ENCODE results near the gene AFF1.
A peak's percentile ranks its signal among the peaks of the same experiment; 100 is the strongest.

AFF1 gene

DNA sequence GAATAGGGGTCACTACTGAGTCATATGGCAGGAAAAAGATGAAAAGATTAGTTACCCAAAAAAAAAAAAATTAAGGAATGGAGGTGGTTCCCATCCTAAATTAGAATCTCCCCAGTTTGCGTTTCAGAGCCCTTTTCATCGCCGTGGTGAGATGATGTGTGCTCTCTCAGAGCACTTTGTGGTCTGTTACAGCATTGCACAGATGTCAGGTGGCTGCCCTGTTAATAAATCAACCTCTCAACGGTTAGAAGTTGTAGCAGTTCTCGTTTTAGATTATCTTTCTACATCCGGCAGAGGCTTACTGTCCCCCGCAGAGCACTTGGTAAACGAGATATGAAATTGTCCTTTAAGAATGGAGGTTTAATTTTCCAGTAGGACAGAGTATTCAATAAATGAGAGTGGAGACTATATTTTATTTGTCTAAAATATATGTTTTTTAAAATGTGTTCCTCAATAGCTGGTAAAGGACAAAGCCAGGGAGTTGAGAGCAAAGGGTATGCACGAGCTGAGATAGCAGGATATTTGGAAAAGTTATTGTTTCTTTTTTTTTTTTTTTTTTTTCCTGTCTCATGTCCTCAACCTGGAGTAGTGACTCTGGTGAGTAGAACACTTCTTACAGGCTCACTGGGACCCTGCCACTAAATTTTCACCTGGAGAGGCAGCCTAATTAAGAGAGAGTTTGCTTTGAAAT lies 26.9 kb downstream of the AFF1 start:
- peak; percentile 63 for DNase-seq (ENCODE audit: low spot score)
- in situ Hi-C loops (cut with MboI; ENCODE audit: low sequenced_read_pairs, unreplicated experiment) = no loop called here
- TF ChIP-seq, protein P1, sequence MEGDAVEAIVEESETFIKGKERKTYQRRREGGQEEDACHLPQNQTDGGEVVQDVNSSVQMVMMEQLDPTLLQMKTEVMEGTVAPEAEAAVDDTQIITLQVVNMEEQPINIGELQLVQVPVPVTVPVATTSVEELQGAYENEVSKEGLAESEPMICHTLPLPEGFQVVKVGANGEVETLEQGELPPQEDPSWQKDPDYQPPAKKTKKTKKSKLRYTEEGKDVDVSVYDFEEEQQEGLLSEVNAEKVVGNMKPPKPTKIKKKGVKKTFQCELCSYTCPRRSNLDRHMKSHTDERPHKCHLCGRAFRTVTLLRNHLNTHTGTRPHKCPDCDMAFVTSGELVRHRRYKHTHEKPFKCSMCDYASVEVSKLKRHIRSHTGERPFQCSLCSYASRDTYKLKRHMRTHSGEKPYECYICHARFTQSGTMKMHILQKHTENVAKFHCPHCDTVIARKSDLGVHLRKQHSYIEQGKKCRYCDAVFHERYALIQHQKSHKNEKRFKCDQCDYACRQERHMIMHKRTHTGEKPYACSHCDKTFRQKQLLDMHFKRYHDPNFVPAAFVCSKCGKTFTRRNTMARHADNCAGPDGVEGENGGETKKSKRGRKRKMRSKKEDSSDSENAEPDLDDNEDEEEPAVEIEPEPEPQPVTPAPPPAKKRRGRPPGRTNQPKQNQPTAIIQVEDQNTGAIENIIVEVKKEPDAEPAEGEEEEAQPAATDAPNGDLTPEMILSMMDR (IDR thresholded peaks at IDR 0.05; ENCODE audit: borderline replicate concordance, control extremely low read depth, extremely low read depth, insufficient read depth, missing control alignments) = no peak

DNA sequence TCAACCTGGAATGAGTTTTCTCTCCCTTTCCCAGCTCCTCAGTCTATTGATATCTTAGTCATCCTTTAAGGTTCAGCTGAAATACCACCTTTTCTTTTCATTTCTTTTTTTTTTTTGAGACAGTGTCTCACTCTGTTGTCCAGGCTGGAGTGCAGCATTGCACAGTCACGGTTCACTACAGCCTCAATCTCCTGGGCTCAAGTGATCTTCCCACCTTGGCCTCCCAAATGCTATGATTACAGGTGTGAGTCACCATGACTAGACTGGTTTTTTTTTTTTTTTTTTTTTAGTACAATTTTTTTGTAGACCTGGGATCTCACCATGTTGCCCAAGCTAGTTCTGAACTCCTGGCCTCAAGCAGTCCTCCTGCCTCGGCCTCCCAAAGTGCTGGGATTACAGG lies 28.9 kb downstream of the AFF1 start:
- in situ Hi-C loops (cut with MboI; ENCODE audit: low sequenced_read_pairs, unreplicated experiment) = no loop called here
- no peak for DNase-seq (ENCODE audit: low spot score)
- TF ChIP-seq, protein P1 (IDR thresholded peaks at IDR 0.05; ENCODE audit: borderline replicate concordance, control extremely low read depth, extremely low read depth, insufficient read depth, missing control alignments) = no peak

DNA sequence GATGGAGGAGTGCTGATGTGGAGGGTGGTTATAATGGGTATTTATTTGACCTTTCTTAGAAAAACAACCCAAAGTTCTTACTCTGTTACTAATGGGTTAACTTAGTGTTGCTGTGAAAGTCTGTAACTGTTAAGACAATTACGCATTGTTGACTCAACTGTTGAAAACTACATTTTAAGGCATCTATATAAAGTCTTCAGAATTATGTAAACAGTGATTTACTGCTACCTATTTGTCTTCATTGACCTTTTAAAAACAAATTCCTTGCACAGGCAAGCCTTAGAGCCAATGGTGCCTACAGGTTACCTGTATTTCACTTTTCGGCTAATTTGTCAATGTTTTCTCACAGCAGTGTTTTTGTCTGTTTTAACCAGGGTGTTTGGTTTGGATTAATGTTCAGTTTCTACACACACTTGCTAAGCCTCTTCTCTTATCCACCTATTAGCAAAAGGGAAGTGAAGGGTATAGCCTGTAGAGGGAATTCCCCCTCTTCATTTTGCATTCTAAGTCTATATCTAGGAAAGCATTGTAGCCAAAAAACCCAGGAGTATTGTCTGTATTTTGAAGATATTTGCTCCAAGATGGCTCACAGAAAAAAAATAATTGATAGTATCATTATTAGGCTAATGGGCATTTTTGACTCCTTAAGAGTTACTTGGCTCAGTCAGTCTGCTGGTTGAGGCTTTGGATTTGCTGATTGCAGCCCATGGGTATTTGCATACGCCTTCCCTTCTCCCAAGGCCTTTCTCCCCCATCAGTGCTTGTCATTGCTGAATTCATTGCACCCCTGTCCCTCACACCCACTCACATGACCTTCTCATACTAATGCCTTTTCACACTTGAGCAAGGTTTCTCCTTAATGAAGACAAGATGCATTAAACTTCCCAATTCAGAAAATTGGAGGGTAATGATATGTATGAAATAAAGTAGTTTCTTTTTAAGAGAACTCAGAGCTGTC lies 30.5 kb downstream of the AFF1 start:
- TF ChIP-seq, protein P1 (IDR thresholded peaks at IDR 0.05; ENCODE audit: borderline replicate concordance, control extremely low read depth, extremely low read depth, insufficient read depth, missing control alignments) = no peak
- no peak for DNase-seq (ENCODE audit: low spot score)
- in situ Hi-C loops (cut with MboI; ENCODE audit: low sequenced_read_pairs, unreplicated experiment) = no loop called here

DNA sequence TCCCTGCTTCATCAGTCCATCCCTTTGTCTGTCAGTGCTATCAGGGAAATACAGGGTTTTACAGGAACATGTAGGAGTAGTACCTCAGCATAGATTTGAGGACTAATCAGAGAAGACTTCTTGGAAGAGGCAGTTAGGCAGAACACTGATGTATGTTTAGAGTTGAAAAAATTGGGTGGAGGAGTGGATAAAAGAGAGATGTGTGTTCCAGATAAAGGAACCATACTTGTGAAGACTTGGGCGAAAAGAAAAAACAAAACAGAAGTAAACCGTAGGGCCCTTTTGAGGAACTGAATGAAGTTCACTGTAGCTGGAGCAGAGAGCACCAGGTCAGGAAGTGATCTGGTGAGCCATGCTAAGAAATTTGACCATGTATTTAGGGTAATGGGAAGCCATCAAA lies 32.3 kb downstream of the AFF1 start:
- no peak for DNase-seq (ENCODE audit: low spot score)
- TF ChIP-seq, protein P1 (IDR thresholded peaks at IDR 0.05; ENCODE audit: borderline replicate concordance, control extremely low read depth, extremely low read depth, insufficient read depth, missing control alignments) = no peak
- in situ Hi-C loops (cut with MboI; ENCODE audit: low sequenced_read_pairs, unreplicated experiment) = no loop called here

DNA sequence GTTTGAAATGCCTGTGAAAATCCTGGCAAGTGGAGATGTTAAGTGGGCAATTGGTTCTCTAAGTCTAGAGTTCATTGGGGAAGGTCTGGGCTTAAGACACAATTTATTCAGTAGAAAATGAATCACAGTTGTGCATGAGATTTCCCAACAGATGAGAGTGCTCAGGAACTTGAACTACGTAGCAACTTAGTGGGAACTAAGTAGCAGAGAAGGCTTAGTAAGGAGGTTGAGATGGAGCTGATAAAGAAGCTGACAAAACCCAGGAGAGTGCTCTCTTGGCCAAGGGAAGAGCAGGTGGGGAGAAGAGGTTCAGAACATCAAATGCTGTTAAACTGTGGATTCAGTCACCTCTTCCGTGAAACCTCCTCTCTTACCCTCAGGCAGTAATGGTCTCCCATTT lies 33.0 kb downstream of the AFF1 start:
- TF ChIP-seq, protein P1 (IDR thresholded peaks at IDR 0.05; ENCODE audit: borderline replicate concordance, control extremely low read depth, extremely low read depth, insufficient read depth, missing control alignments) = no peak
- in situ Hi-C loops (cut with MboI; ENCODE audit: low sequenced_read_pairs, unreplicated experiment) = no loop called here
- no peak for DNase-seq (ENCODE audit: low spot score)

DNA sequence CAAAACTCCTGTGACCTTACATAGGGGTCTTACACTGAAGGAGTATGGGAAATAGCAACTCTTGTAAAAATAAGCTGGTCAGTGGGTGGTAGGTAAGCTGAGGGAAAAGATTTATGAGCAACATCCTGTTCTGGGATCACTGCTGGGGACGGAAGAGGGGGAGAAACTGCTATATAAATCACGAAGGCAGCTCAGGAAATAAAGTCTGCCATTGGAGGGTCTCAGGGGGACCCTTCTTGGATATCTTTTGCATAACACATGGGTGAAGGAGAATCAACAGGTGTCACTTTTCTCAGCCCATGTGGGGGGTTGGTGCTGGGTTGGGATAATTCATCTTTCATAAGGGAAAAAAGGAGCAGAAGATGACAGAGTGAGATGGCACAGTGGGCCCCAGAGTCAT lies 33.7 kb downstream of the AFF1 start:
- DNase-seq (ENCODE audit: low spot score) = no peak
- in situ Hi-C loops (cut with MboI; ENCODE audit: low sequenced_read_pairs, unreplicated experiment) = no loop called here
- TF ChIP-seq, protein P1 (IDR thresholded peaks at IDR 0.05; ENCODE audit: borderline replicate concordance, control extremely low read depth, extremely low read depth, insufficient read depth, missing control alignments) = no peak
